Suppressor macrophage (primary cell): Measurements from ENCODE around the gene MAPKAP1.

ENCODE experiments used
- DNase-seq, 4 experiments: peaks; one replicate each; pipeline ENCODE4 v3.0.0-alpha.2; 2020 to 2022

MAPKAP1 gene

DNA sequence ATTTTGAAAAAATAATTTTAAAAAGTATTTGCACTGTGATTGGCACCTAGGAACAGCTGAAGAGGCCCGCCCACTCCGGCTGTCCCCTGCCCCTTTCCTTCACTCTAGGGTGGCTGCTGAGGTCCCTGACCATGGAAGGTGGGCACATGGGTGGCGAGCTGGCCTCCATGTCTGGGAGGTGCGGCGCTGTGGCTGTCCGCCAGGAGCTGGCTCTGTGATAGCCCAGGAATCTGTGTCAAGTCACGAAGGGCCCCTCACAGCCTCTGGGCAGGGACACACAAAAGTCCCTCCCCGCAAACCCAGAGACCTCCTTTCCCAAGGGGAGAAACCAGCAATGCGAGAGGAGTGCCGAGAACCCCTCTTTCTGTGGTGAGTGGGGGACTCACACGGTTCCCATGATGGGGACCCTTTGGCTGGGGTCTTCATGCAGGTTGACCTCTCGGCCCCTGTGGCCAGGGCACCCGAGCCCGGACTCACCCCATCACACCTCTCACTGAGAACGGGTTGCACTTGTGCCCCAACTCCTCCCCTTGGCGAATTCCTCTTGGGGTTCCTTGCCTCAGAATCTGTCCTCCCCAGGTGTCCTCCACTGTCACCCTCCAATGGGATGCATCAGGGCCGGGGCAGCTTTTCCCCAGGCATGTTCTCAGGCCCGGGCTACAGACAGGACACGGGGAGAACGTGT lies 277.4 kb downstream of the MAPKAP1 start:
- no peak for DNase-seq

DNA sequence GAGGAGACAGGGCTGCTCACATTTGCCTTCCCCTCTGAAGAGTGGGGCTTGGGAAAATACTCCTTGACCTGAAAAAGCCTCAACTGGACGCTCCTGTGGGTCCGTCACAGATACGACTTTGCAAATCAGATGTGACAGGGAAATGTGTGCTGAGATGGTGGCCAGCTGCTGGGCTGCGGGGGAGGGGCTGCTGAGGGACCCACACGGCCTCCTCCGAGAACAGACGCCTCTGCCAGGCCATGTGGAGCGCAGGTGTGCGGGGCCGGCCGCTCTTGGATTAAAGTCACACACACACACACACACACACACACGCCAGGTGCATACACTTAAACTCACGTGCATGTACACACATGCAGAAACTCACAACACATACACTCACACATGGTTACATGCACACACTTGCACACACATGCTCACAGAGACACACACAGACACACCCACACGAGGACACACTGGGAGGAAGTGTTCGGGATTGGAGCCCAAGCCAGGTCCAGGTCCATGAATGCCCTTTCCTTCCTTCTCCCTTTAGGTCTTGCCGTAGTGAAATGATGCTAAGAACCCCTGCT lies 278.0 kb downstream of the MAPKAP1 start:
- DNase-seq, result no peak

DNA sequence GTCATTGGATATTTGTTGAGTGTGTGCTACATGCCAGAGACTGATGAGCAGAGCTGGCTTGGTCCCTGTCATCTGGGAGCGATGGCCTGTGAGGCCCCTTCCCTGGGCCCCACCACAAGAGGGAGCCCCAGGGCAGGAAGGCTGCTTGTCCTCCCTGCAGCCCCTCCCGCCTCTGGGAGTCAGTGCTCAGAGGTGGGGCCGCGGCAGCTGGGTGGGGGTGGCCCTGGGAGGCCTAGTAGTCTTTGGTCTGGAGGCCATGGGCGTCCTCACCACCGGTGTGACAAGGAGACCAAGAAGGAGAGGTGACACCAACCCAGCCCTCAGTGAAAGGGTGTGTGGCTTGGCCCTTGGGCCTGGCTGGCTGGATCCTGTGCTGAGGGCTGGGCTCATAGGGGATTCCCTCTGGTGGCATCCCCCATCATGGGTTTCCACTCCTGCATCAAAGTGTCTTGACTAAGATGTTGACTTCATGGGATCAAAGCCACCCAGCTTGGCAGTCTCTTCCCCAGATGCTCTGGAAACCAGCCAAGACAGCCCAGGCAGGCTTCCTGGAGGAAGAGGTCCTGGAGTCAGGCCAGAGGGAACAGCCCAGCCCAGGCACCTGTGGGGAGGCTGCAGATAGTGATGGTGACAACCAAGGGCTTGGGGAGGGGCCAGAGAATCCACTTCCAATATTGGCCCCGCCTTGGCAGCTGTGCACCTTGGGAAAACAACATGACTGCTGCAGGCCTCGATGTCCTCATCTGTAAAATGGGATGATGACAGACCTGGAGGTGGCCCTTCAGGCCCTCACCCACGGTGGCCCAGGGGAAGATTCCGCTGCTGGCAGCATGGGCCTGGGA lies 278.7 kb downstream of the MAPKAP1 start:
- peak in 3 of 4 experiments; percentile 23 to 55 (median 26) for DNase-seq

DNA sequence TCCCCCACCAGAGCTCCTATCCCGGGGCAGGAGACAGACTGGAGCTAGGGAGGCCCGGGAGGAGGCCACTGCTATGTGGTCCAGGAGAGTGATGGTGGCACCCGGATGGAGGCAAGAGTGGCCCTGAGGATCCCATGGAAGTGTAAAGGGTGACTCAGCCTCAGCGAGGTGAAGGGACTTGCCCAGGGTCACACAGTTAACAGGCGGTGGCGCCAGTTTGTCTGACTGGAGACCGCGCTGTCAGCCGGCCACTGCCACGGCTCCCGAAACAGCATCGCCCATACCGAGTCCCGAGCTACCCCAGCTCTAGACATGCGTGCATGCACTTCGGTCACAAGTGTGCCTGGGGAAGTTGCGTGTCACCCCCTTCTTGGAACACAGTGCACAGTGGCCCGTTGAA lies 279.5 kb downstream of the MAPKAP1 start:
- no peak for DNase-seq

DNA sequence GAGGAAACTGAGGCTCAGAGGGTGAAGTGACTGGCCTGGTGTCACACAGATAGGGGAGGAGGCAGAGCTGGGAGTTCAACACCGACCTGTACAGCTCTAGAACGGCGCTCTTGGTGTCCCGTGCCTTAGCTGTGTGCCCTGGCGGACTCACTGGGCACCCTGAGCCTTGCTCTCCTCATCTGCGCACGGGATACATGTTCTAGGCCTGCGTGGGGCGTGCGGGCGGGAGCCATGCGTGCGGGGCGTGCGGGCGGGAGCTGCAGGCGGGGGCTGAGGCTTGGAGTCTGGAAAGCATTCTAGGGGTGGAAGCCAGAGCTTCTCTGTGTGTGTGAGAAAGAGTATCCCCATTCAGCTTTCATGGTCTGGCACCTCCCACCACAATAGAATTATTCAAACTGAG lies 280.1 kb downstream of the MAPKAP1 start:
- DNase-seq, result no peak

DNA sequence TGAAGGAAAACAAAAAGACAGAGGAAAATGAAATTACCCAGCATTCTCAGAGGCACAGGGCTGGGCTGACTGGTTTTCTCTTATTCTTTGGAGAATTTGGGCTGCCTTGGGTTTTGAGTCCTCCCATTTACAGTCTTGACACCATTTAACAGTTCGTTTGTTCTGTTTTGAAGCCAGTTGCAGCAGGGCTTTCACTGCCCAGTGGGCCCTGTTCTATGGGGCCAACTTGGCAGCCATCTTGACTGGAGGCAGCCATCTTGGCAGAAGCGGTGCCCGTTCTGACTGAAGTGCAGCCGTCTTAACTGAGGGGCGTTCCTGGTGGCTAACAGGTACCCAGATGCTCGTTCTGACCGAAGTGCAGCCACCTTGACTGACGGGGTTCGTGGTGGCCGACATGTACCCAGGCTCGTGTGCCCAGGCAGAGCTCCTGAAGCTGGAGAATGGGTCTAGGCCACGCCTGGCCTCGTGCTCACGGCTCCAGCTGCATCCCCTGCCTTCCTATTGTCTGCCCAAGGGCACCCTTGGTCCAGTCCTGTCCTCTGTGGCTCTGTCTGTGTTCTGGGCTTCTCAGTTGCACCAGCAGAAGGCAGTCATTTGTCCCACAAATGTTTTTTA lies 281.0 kb downstream of the MAPKAP1 start:
- DNase-seq, result no peak

DNA sequence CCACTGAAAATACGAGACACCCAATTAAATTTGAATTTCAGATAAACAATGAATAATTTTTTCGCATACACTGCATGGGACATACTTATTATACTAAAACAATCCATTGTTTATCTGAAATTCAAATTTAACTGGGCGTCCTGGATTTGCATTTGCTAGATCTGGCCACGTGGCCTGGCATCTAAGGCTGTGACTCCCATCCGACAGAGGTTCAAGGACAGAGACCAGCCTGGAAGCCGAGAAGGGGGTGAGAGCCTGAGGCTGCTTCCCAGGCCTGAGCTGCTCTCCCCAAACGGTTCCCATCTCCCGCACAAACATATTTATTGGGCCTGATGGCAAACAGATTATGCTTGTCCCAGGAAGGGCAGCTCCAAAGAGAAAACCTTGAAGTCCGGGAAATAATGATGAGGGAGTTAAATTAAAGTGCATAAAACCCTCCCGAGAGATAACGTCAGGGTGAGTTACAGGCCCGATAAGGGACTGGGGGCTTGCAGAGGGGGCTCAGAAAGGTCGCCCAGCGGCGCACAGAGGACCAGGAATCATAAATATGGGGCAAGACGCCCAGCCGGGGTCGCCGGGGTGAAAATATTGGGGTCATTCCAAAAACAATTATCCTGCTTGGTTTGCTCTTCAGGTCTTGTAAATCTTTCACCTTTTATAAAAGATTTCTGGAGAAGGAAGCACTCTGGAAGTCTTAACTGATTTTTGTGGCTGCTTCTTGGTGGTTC lies 281.7 kb downstream of the MAPKAP1 start:
- DNase-seq, result no peak

DNA sequence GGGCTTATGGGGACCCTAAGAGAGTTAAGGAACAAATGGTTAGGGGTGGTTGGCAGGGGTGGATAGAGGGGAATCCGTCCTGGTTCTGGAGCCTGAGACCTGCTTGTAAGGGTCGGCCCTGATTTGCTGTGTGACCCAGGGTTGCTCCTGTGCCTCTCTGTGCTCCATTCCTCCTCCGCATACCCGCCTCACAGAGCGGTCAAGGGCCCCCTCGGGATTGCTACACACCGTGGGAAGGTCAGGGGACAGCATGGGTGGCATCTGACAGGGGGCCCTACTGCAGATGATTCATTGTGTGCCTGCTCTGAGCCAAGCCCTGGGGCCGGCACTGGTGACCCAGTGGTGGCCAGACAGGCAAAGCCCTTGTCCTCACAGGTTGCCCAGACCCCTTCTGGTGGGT lies 283.0 kb downstream of the MAPKAP1 start:
- no peak for DNase-seq

DNA sequence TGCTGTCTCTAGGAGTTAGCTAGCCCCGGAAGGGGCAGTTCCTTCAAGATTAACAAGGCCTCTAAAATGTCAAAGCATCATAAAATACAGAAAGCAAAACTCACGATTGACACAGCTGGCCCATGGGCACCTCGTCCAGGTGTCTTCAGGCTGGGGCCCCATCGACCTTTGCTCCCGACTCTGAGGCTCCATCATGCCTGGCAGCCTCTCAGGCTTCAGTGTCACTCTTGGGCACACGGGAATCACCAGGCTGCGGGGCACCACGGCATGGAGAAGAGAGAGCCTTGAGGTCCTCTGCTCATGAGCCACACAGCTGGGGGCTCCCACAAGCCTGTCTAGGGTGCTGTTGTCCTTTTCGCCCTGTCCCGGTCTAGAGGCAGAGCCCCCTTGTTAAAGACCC lies 284.2 kb downstream of the MAPKAP1 start:
- no peak for DNase-seq

DNA sequence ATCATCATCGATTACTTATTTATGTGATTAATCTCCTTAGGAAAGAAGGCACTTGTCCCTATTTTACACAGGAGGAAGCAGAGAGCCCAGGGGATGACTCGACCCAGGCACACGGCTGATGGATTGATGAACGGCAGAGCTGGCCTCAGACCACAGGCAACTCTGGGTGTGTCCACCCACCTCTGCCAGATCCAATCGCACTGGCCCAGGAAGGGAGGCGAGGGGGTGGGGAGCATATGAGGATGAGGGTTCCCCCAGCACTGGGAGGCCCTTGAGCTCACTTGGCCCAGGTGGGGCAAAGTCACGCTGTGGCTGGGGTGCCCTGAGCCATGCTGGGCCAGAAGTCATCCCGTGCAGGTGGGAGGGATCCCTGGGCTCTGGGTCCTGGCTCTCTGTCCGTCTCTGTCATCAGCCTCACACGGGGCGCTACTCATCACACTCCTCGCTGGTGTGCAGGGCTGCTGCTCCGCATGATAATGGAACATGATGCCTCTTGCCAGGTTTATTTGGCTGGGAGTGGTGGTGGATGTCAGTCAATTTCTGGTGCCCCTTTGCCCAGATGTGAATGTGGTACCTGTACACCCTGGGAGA lies 285.3 kb downstream of the MAPKAP1 start:
- no peak for DNase-seq

DNA sequence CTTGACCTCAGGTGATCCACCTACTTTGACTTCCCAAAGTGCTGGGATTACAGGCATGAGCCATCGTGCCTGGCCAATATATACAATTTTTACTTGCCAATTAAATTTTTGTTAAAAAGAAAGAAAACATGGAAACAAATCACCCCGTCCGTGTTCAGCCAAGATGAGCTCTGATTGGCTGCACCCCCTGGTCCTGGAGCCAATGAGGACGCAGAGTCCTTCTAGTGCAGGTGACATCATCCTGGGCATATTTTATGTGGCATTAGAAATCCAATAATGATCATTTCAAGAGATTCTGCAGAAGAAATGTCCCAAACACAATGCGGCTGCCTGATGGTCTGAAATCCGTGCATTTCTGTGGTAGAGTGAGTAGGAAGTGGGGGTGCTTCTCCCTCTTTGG lies 285.8 kb downstream of the MAPKAP1 start:
- no peak for DNase-seq

DNA sequence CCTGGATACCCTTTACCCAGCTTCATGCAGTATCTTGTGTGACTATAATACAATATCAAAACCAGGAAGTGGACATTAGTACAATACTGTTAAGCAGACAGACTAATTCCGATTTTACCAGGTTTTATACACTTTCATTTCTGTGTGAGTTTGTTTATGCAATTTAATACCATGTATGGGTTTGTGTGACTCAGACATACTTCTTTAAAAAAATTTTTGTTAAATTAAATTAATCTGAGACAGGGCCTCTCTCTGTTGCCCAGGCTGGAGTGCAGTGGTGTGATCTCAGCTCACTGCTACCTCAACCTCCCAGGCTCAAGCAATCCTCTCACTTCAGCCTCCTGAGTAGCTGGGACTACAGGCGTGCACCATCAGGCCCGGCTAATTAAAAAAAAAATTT lies 288.6 kb downstream of the MAPKAP1 start:
- no peak for DNase-seq

DNA sequence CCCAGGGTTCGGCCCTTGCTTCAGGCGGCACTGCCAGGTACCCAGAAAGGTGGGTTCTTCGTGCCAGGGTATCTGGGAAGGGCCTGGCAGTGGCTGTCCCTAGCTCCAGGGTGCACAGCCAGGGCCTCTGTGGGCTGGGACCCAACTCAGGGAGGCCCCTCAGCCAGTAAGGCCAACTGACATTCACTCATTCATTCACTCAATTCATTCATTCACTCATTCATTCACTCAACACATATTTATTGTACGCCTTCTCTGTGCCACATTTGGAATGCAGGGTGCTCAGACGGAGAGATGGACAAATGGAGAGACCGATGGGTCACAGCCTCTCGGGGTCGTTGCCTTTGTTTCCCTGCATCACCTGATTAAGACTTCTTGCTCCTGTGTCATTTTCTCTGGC lies 290.5 kb downstream of the MAPKAP1 start:
- no peak for DNase-seq

DNA sequence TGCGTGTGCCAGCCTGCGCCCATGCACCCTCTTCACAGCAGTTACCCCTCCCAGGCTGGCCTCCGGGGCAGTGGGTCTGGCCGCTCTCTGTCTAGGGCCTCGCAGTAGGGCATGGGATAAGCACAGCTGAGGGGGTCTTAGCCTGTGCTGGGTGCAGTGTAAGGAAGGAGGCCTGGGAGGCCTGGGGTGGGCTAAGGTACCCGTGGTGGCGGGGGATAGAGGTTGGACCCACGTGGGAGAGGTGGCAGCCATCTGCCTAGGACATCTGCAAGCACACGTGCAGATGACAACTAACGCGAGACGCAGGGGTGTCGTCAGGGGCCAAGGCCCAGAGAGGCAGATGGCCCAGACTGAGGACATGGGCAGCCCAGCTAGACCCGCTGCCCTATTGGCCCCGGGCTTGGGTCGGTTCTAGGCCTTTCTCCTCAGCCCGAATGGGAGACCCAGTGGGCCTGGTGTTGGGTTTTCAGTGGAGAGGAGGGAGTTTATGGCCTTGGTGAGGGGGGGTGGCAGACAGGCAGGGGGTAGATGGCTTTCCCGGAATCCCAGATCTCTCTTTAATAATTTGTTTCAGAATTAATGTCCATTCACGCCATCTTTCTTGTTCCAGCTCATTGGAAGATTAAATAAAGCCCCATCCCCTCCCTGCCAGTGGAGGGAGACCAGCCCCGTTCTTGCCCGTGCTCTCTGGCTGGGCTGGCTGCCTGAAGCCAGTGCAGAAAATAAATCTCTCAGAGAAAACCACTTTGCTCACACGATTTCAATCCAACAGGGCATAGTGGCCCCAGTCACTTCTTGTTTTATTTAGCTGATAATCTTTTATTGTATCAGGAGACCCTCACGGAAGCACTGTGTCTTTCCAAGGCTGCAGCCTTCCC lies 291.2 kb downstream of the MAPKAP1 start:
- DNase-seq, result no peak

DNA sequence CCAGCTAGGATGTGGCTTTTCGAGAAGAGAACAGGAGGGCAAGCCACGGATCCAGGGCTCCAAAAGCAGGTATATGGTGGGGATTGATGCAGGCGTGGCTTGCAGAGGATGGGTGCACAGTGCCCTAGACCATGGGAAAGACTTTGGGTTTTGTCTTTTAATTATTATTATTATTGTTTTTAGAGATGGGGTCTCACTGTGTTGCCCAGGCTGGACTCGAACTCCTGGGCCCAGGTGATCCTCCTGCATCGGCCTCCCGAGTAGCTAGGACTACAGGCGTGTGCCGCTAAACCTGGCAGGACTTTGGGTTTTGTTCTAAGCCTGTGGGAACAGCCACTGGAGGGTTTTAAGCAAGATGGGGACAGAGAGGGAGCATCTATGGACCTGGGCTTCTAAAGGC lies 293.4 kb downstream of the MAPKAP1 start:
- no peak for DNase-seq

DNA sequence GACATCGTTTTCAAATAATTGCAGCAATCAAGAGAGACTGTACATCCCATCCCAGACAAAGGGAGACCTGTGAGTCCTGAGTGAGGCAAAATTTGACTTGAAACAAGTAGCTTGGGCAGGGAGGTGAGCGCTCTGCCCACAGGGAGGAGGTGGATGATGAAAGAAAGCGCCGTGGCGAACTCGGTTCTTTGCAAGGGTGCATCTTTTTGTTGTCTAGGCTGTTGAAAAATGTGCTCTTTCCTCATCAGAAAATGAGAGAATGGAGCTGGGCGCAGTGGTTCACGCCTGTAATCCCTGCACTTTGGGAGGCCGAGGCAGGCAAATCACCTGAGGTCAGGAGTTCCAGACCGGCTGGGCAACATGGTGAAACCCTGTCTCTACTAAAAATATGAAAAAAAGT lies 294.8 kb downstream of the MAPKAP1 start:
- no peak for DNase-seq

DNA sequence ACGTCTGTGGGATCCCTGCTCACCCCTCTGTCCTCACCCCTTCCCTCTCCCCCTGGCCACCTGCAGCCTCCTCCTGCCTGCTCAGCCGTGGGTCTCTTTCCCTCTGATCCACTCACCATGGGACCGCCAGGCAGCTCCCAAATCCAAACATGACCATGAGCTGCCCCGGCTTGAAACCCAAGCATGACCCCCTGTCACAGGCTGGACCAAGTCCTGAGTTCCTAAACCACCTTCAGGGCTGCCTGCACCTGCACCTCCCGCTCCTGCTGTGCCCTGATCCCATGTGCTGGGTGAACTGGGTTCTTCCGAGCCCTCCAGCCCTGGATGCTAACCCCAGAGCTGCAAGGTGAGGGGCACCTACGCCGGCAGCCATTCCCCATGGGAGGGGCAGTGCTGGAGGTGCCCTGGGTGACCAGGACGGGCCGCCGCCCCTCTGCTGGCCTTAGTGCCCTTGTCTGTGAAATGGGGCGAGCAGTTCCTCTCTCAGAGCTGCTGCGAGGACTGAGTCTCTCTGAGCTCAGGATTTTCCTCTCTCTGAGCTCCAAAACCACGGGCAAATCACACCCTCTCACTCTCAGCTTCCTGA lies 295.7 kb downstream of the MAPKAP1 start:
- DNase-seq, result no peak

DNA sequence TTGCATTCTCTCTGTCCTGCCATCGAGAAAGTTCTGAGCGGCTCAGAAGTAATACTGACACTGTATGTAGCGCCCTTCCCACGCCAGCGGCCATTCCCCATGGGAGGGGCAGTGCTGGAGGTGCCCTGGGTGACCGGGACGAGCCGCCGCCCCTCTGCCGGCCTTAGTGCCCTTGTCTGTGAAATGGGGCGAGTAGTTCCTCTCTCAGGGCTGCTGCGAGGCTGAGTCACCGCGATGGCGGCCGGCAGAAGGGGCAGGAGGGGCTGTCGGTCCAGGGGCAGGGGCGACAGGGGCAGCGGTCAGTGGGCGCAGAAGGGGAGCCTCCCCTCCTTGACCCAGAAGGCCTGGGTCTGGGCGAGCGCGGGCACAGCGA lies 296.5 kb downstream of the MAPKAP1 start:
- DNase-seq, result no peak

DNA sequence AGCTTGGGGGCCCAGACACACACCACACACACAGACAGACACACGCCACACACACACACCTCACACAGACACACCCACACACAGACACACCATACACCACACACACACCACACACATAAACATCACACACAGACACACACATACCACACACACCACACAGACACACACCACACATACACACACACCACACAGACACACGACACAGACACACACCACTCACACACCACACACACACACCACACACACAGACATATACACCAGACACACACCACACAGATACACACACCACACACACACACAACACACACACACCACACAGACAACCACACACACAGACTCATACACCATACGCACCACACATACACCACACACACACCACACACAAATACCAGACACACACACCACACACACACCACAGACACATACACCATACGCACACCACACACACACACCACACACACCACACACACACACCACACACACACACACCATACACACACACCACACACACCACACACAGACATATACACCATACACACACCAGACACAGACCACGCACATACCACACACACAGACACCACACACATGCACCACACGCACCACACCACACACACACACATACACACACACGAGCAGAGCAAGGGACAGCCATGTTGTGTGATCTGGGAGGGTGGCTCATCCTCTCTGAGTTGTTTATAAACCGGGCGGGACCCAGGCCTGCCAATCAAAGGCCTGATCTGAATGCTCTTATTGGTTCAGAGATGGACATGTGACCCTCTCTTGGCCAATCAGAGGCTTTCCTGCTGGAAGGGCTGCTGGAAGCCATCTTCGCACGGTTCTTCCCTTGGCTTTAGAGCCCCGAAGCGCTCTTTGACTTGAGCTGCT lies 297.1 kb downstream of the MAPKAP1 start:
- peak in 2 of 4 experiments; percentile 59 to 72 for DNase-seq

DNA sequence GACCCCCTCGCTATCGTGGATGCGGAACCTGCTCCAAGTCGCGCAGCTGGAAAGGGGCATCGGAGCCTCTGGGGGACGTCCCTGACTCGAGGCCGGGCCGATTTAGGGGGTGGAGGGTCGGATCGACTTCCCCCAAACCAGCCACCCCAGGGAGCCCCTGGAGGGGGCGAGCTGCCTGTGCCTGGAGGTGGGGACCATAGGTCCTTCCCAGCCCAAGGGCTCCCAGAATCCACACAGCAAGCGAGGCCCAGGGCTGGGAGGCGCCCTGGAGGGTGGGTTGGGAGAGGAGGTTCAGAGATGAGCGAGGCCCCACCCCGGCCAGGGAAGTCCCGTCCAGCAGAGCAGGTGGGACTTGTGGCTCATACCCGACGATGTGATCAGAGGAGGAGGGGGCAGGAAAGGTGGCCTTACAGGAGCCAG lies 297.8 kb downstream of the MAPKAP1 start:
- no peak for DNase-seq
